Measurements from ENCODE around the gene GNAO1.

DNA sequence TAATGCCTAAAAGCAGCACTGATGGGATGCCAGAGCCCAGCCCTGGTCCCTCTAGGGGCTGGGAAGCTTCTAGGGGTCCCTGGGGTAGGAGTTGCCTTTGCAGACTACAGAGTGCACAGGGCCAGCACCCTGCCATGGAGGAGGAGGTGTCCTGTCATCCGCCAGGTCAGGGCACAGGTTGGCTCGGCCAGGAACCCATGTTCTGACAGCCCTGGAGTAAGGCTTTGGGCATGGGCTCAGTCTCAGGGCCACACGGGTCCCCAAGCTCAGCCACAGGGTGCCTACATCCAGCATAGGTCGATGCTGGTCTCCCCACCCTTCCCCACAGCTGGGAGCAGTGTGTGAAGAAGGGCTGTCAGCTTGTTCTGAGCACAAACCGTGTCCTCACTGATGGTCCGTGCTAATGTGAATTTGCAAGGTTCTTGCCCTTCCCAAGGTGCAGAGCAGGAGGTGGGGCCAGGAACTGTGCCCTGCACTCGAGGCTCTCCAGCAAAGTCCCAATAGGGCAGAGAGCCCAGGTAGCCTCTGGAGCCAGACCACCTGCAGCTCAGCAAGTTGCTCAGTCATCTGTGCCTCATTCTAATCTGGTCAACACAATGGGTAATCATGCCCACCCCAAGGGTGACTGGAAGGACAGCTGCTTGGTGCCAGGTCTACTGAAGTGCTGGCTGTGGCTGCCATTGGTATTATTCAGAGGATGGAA, 161.2 kb downstream of the GNAO1 start:
- TF ChIP-seq, protein P1, sequence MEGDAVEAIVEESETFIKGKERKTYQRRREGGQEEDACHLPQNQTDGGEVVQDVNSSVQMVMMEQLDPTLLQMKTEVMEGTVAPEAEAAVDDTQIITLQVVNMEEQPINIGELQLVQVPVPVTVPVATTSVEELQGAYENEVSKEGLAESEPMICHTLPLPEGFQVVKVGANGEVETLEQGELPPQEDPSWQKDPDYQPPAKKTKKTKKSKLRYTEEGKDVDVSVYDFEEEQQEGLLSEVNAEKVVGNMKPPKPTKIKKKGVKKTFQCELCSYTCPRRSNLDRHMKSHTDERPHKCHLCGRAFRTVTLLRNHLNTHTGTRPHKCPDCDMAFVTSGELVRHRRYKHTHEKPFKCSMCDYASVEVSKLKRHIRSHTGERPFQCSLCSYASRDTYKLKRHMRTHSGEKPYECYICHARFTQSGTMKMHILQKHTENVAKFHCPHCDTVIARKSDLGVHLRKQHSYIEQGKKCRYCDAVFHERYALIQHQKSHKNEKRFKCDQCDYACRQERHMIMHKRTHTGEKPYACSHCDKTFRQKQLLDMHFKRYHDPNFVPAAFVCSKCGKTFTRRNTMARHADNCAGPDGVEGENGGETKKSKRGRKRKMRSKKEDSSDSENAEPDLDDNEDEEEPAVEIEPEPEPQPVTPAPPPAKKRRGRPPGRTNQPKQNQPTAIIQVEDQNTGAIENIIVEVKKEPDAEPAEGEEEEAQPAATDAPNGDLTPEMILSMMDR (IDR thresholded peaks at IDR 0.05), result no peak
- TF ChIP-seq POLR2A (IDR thresholded peaks at IDR 0.05), result no peak
